ENCODE data around the gene VPS37B.
A peak's percentile ranks its signal among the peaks of the same experiment; 100 is the strongest.

Gene VPS37B

GRCh38 chr12:122875590-122876220 lies 20.2 kb downstream of the VPS37B start:
- TF ChIP-seq CTCF (IDR thresholded peaks at IDR 0.05; ENCODE audit: extremely low read depth, insufficient read depth, missing control alignments) = no peak
- DNase-seq (ENCODE audit: low spot score) = peak; percentile 71
- in situ Hi-C loops (cut with MboI; ENCODE audit: low pct_unique_long_range_greater_than_20kb, low sequenced_read_pairs, unreplicated experiment) = no loop called here

DNA sequence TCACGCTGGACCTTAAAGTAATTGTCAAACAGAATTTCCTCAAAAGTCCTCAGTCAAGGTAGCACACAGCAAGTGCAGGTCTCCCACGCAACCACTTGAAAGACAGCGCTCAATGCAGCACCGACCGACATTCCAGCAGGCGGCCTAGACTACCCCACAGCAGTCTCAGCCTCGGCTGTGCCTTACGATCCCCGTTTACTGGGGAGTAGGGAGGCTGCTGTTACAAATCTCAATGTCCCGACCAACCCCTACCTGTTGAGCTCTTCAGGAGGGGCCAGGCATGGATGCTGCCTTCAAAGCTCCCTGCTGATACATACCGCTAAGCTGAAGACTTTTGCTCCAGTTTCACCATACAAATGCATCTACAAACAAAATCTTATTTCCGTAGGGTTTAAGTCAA lies 21.8 kb downstream of the VPS37B start:
- no peak for DNase-seq (ENCODE audit: low spot score)
- no peak for TF ChIP-seq CTCF (IDR thresholded peaks at IDR 0.05; ENCODE audit: extremely low read depth, insufficient read depth, missing control alignments)
- in situ Hi-C loops (cut with MboI; ENCODE audit: low pct_unique_long_range_greater_than_20kb, low sequenced_read_pairs, unreplicated experiment) = no loop called here

GRCh38 chr12:122873540-122873939 lies 22.4 kb downstream of the VPS37B start:
- DNase-seq (ENCODE audit: low spot score) = no peak
- in situ Hi-C loops (cut with MboI; ENCODE audit: low pct_unique_long_range_greater_than_20kb, low sequenced_read_pairs, unreplicated experiment) = no loop called here
- TF ChIP-seq CTCF (IDR thresholded peaks at IDR 0.05; ENCODE audit: extremely low read depth, insufficient read depth, missing control alignments) = no peak

DNA sequence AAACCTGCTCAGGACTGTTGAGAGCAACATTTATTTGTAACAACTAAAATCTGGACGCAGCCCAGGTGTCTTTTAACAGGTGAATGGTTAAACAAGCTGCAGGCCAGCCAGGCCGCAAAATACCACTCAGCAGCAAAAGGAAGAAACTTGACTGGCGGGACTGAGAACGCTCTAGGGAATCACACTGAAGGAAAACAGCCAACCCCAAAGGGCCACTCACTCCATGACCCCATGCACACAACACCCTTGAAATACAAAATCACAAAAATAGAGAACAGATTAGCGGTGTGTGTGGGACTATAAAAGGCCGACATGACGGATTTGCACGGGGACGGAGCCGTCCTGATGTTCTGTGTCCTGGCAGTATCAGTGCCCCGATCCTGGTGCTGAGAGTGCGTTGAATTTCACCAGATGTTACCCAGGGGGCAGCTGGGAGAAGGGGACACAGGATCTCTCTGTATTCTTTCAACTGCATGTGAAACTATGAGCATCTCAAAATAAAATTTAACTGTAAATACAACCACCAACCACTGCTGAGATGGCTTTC lies 23.0 kb downstream of the VPS37B start:
- in situ Hi-C loops (cut with MboI; ENCODE audit: low pct_unique_long_range_greater_than_20kb, low sequenced_read_pairs, unreplicated experiment) = no loop called here
- TF ChIP-seq CTCF (IDR thresholded peaks at IDR 0.05; ENCODE audit: extremely low read depth, insufficient read depth, missing control alignments) = no peak
- no peak for DNase-seq (ENCODE audit: low spot score)

DNA sequence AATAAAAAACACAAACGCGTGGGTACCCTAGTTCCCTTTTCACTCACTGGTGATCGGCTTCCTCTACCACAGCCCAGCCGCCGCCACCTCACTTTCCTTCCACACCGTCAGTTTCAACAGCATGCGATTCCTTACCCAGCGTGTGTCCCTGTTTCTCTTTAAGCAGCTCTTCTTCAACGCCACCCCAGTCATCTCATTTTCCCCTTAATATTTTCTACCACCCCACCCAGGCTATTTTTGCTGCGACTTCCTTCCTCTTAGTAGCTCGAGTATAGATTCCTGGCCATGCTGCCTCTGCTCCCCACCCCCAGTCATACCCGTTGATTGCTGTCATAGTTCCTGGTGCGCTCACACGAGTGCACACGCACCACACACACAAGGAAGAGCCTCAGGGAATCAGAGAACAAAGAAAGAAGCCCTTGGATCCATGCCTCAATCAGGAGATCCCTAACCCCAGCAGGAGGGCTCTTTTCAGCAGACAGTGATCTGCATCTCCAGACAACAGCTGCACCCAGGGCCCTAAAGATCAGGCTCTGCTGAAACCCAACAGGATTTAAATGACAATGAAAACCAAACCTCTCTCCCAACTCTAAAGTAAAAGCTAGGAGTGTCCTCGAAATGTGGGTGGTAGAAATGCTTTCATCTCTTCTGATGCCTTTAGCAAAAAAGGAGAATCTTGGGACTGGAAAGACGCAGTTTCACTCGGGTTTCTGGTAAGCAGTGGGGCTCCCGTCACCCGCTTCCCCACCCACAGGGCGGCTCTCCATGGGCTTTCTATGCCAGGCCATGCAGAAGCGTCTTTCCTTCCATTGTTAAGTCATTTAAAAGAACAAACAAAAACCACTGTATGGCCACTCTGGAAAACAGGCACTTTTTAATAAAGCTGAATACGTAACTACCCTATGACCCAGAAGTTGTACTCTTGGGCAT lies 23.8 kb downstream of the VPS37B start:
- no peak for TF ChIP-seq CTCF (IDR thresholded peaks at IDR 0.05; ENCODE audit: extremely low read depth, insufficient read depth, missing control alignments)
- in situ Hi-C loops (cut with MboI; ENCODE audit: low pct_unique_long_range_greater_than_20kb, low sequenced_read_pairs, unreplicated experiment) = no loop called here
- DNase-seq (ENCODE audit: low spot score) = peak; percentile 63

- TF ChIP-seq CTCF (IDR thresholded peaks at IDR 0.05; ENCODE audit: extremely low read depth, insufficient read depth, missing control alignments) = no peak
- DNase-seq (ENCODE audit: low spot score) = no peak
- in situ Hi-C loops (cut with MboI; ENCODE audit: low pct_unique_long_range_greater_than_20kb, low sequenced_read_pairs, unreplicated experiment) = no loop called here
Measured at GRCh38 chr12:122870867-122871664, 24.9 kb downstream of the VPS37B start.
